Type B pancreatic cell (in vitro differentiated cells): ENCODE measurements around the gene NANS. TPM values are rescaled to one million over a fixed set of nuclear protein-coding genes. Genes with fewer than 3 reads are reported as not detected.
"Not testable (repeated sequence)": the region's sequence is repeated elsewhere in the genome, so short reads cannot be mapped to it uniquely, and the experiment has no call there.

Source experiments
- DNase-seq: peaks from one replicate; pipeline ENCODE4 v3.0.0; 2021; ENCODE audit warnings: mixed read lengths; ENCODE audit not compliant: unreplicated experiment; ENCODE audit errors: extremely low spot score
- H3K27ac Mint-ChIP-seq: 2 replicates; pipeline ENCODE4 v1.8.0; 2021; ENCODE audit warnings: mild to moderate bottlenecking, mixed read lengths
- H3K27me3 Mint-ChIP-seq: 2 replicates; pipeline ENCODE4 v1.8.0; 2021; ENCODE audit warnings: mixed read lengths
- H3K36me3 Mint-ChIP-seq: 2 replicates; pipeline ENCODE4 v1.8.0; 2021; ENCODE audit warnings: mixed read lengths
- H3K4me1 Mint-ChIP-seq: one replicate; pipeline ENCODE4 v1.8.0; 2021; ENCODE audit warnings: mixed read lengths; ENCODE audit not compliant: unreplicated experiment
- H3K4me3 Mint-ChIP-seq: 2 replicates; pipeline ENCODE4 v1.8.0; 2021; ENCODE audit warnings: mild to moderate bottlenecking, mixed read lengths
- H3K9me3 Mint-ChIP-seq: 2 replicates; pipeline ENCODE4 v1.8.0; 2021; ENCODE audit warnings: mixed read lengths
- total RNA-seq: library from RNA; stranded (reverse); gene quantifications from 2 replicates; pipeline ENCODE4 v1.2.1, GENCODE V29; 2021; ENCODE audit warnings: low replicate concordance
- TF ChIP-seq, protein P1 (sequence below): fragments of 200-600 bp; sonication (generic); conservative IDR thresholded peaks from 2 replicates; pipeline ENCODE4 v1.5.0; 2021; ENCODE audit warnings: antibody characterized with exemption, mild to moderate bottlenecking

NANS gene
- total RNA-seq, 1 donor from 2014 or later = 44.6 TPM

DNA sequence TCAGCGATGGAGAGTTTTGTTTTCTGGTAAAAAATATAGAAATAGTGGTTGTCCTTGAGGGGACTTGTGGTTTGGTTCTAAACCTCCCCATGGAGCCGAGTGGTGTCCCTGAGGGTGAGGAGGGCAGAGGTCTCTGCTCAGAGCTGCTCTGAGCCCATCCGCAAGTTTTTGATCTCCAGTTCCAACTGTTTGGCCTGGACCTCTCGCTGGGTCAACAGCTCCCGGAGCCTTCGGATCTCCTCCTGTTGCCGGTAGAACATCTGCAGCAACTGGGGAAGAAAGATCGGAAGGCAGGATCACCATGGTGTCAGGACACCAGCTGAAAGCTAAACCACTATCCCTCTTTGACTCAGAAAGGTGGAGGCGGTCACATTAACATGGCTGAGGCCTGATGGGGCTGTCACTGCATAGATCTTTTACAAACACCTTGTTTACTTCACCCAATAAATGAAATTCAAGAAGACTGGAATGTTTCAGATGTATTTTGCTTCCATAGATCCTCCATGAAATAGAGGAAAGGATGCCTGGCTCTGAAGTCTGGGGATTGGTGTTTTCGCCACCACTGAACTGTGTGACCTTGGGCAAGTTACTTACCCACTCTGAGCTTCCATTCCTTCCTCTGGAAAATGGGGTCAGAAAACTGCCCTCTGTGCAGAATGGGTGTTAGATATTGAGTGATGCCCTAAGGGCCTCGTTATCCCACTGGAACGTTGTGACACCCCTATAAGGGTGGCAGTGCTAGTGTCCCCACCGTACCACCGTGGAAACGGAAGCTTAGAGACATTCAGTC is 68.3 kb downstream of the NANS start:
- Mint-ChIP-seq H3K36me3 (no peaks in the 10 kb centered on the region), H3K4me1 (peaks cover 9% of the 10 kb centered on the region), H3K27me3 (no peaks in the 10 kb centered on the region), H3K9me3 (no peaks in the 10 kb centered on the region), H3K4me3 (no peak overlapping the region), H3K27ac (no peak overlapping the region)
- DNase-seq = no peak
- TF ChIP-seq, protein P1, sequence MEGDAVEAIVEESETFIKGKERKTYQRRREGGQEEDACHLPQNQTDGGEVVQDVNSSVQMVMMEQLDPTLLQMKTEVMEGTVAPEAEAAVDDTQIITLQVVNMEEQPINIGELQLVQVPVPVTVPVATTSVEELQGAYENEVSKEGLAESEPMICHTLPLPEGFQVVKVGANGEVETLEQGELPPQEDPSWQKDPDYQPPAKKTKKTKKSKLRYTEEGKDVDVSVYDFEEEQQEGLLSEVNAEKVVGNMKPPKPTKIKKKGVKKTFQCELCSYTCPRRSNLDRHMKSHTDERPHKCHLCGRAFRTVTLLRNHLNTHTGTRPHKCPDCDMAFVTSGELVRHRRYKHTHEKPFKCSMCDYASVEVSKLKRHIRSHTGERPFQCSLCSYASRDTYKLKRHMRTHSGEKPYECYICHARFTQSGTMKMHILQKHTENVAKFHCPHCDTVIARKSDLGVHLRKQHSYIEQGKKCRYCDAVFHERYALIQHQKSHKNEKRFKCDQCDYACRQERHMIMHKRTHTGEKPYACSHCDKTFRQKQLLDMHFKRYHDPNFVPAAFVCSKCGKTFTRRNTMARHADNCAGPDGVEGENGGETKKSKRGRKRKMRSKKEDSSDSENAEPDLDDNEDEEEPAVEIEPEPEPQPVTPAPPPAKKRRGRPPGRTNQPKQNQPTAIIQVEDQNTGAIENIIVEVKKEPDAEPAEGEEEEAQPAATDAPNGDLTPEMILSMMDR = no peak

DNA sequence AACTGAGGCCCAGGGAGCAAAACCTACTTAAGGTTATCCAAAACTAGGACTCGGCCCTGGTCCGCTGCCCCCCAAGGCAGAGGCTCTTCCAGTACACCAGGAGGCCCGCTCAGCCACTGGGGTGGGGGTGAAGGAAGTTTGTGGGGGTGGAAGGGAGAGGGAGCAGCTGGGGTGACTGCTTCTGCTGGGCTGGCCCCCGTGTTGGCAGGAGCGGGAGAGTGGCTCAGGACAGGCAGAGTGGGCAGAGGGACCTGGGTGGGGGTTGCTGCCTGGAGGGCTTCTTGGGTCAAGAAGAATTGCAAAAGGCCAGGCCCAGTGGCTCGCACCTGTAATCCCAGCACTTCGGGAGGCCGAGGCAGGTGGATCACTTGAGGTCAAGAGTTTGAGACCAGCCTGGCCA is 70.7 kb downstream of the NANS start:
- no peaks in the 10 kb centered on the region for H3K36me3 Mint-ChIP-seq
- H3K27ac Mint-ChIP-seq = no peak overlapping the region
- no peaks in the 10 kb centered on the region for H3K4me1 Mint-ChIP-seq
- no peaks in the 10 kb centered on the region for H3K27me3 Mint-ChIP-seq
- no peak for DNase-seq
- TF ChIP-seq, protein P1 = no peak
- H3K4me3 Mint-ChIP-seq = no peak overlapping the region
- no peaks in the 10 kb centered on the region for H3K9me3 Mint-ChIP-seq

DNA sequence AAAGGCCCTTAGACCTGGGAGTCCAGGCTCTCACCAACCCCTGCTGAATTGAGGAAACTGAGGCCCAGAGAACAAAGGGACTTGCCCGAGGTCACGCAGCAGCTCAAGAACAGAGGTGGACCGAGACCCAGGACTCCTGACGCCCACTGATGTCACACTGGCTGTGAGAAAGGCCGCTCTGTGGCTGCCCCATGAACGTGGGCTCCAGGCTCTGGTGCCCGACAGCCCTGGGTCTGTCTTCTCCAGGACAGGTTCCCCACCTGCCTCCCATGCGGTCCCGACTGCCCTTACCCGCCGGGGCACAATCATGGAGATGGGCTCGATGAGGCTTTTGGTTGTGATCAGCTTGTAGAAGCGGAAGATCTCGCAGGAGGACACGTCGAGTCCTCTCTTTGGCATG is 71.8 kb downstream of the NANS start:
- H3K36me3 Mint-ChIP-seq = no peaks in the 10 kb centered on the region
- TF ChIP-seq, protein P1 = no peak
- DNase-seq = no peak
- H3K4me3 Mint-ChIP-seq = no peak overlapping the region
- H3K27me3 Mint-ChIP-seq = no peaks in the 10 kb centered on the region
- peaks cover under 1% of the 10 kb centered on the region for H3K4me1 Mint-ChIP-seq
- H3K27ac Mint-ChIP-seq = no peak overlapping the region
- no peaks in the 10 kb centered on the region for H3K9me3 Mint-ChIP-seq

DNA sequence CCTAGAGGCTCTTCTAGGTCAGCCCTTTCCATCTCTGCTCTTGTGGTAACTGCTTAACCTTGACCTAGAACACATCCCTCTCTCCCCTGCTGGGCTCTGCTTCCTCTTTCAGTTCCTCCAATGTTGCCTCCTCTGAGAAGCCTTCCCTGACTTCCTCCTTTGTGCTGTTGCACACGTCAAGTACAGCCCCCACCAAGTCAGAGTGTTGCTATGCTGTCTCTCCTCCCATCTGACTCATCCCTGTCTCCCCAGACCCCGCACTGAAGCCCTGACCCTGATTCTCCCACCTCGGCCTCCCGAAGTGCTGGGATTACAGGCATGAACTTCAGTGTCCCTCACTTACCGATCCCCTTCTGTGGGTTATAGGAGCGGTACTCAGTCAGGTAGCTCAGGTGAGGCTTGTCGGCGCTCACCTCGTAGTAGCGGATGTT is 72.9 kb downstream of the NANS start:
- no peak for DNase-seq
- Mint-ChIP-seq H3K27ac (no peak overlapping the region), H3K36me3 (no peaks in the 10 kb centered on the region), H3K4me1 (peaks cover 3% of the 10 kb centered on the region), H3K4me3 (no peak overlapping the region), H3K9me3 (no peaks in the 10 kb centered on the region), H3K27me3 (no peaks in the 10 kb centered on the region)
- TF ChIP-seq, protein P1 = no peak

DNA sequence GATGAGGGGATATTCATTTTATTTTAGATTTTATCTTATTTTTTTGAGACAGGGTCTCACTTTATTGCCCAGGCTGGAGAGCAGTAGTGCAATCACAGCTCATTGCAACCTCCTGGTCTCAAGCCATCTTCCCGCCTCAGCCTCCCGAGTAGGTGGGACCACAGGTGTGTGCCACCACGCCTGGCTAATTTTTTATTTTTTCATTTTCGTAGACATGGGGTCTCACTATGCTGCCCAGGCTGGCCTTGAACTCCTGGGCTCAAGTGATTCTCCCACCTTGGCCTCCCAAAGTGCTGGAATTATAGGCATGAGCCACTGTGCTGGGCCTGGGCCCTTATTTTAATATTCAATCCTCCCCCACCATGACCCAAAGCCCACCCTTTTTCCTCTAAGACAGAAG is 73.5 kb downstream of the NANS start:
- not testable (repeated sequence) for H3K27me3 Mint-ChIP-seq, H3K36me3 Mint-ChIP-seq, DNase-seq, H3K4me1 Mint-ChIP-seq, H3K27ac Mint-ChIP-seq, H3K4me3 Mint-ChIP-seq, H3K9me3 Mint-ChIP-seq

DNA sequence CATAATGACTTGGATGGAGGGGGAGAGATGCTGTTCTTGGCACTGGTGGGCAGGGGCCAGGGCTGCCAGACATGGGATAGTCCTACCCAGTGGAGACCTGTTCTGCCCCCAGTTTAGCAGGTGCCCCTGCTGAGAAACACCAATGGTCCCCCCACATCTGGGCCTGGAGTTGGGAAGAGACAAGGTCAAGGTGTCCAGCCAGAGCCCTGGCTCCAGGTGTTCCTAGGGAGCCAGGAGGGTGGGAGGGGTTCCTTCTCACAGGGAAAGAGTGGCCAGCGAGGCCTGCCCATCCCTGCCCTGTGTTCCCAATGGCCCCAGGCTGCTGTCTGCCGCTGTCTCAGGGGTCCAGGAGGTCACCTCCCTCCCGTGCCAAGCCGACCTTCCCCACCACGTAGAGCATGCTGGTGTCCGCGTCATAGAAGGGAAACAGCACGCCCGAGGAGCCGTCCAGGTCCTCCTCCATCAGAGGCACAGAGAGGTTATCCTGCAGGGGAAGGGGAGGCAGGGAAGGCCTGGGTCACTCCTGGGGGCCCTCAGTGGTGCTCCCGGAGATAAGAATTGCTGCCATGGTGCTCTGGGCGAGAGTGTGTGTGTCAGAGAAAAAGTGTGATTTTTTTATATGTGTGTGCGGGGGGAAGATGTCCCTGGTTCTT is 74.2 kb downstream of the NANS start:
- Mint-ChIP-seq H3K4me3 (no peak overlapping the region), H3K36me3 (no peaks in the 10 kb centered on the region), H3K27ac (no peak overlapping the region), H3K4me1 (peaks cover 7% of the 10 kb centered on the region), H3K27me3 (no peaks in the 10 kb centered on the region), H3K9me3 (no peaks in the 10 kb centered on the region)
- TF ChIP-seq, protein P1 = no peak
- no peak for DNase-seq
